Activated CD4-positive, alpha-beta T cell treated with anti-CD3 and anti-CD28 coated beads, Interleukin-2, amount 50 U/mL, for 1 hour (primary cell): ENCODE results near the gene LOXHD1.

ENCODE experiments used
- DNase-seq: peaks from one replicate; pipeline ENCODE4 v3.0.0-alpha.2; 2020

LOXHD1 gene

DNA sequence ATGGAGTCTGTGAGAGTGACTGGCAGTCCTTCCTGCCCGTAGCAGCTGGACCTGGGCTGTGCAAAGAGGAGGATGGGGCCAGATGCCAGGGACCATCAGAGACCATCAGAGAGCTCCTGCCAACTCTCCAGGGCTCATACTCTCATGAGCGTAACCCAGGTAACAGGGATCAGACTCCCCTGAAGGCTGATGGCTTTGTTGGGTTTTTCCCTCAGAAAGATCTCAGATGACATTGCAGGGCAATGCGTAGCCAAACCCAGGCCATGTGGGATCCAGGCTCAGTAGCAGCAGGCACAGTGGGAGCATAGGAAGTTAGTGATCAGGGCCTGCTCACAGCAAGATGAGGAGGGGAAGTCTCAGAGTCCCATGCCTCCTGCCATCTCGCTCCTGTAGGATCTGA is 218.0 kb downstream of the LOXHD1 start:
- DNase-seq = no peak

DNA sequence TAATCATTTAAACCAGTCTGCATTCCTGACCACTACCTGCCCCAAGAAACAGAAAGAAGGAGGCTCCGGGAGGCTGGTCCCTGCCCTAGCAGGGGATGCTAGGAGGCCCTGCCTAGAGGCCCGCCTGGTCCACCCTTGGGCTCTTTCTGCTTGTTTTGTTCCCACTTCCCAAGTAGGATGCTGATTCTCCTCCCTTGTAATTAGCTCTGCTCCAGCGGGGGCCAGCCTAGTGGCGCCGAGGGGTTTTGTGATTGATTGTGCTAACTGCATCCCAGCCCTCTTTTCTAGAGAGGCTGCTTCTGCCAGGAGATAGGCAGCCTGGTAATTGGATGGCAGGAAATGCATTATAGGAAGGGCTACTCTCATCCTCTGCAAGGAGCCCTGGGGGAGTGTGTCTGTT is 220.0 kb downstream of the LOXHD1 start:
- no peak for DNase-seq

DNA sequence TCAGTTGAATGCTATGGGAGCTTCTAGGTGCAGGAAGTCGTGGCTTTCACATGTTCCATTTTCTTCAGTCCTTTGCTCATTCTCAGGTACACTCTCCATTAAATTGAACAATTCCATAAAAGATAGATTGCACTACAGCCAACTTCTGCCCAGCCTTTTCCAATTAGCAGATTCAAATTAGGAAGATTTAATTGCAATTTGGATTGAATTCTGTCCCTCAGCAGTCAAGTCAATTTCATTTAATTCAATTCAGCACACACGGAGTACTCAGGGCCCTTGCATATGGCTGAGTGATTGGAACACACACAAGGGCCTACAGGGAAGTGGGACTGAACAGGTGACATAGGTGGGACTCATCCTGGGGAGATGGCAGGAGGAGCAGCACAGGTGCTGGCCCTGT is 220.4 kb downstream of the LOXHD1 start:
- DNase-seq = no peak

DNA sequence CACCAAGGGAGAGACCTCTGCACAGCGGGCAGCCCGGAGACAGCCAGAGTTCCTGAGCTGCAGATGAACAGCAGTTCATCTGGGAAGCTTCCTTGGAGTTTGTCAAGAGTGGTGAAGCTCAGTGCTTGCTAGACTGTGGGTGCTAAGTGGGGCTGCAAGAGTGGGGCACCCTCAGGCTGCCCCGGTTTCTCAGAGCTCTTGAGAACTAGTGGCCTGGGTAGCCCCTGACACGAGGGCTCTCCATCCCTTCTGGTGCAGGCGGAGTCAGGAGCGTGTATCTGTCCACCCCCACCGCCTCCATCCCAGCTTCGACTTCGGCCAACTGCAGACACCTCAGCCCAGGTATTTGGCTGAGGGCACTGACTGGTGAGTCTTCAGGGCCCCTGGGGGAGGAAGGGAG is 222.0 kb downstream of the LOXHD1 start:
- no peak for DNase-seq

DNA sequence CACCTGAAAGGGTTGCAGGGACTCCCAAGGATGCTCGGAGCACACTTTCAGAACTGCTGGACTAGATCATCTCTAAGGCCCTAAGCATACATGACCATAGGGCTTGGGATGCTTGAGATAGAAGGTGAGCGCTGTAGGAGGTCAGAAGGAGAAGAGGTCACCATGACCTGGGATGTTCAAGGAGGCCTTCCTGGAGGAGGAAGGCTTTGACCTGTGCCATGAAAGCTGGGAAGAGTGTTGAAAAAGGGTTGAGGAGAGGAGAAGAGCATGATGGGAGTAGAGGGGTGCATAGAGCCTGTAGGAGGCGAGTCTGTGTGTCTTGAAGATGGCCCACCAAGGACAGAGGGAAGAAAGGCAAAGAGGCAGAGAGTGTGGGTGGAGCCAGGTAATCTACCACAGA is 222.4 kb downstream of the LOXHD1 start:
- no peak for DNase-seq

DNA sequence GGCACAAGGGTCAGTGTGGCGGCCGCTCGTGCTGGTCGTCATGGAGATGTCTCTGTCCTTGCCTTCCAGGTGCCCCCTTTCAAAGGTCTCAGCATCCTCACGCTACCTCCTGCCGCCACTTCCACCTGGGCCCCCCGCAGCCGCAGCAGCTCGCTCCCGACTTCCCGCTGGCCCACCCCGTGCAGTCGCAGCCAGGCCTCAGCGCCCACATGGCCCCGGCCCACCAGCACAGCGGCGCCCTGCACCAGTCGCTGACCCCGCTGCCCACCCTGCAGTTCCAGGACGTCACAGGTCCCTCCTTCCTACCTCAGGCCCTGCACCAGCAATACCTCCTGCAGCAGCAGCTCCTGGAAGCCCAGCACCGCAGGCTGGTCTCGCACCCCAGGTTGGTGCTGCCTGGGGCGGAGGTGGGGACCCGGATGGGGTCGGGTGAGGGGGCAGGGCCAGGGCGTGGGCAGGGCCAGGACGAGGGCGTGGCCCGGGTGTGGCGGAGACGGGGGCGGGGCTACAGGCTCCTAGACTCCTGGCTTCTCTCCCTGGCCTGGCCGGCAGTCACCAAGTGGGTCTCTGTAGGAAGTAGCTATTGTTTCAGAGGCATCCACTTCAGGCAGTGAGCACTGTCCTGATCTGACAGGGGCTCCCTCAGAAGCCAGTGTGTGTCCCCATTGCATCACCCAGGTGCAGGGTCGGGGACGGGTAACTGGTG is 223.7 kb downstream of the LOXHD1 start:
- no peak for DNase-seq

DNA sequence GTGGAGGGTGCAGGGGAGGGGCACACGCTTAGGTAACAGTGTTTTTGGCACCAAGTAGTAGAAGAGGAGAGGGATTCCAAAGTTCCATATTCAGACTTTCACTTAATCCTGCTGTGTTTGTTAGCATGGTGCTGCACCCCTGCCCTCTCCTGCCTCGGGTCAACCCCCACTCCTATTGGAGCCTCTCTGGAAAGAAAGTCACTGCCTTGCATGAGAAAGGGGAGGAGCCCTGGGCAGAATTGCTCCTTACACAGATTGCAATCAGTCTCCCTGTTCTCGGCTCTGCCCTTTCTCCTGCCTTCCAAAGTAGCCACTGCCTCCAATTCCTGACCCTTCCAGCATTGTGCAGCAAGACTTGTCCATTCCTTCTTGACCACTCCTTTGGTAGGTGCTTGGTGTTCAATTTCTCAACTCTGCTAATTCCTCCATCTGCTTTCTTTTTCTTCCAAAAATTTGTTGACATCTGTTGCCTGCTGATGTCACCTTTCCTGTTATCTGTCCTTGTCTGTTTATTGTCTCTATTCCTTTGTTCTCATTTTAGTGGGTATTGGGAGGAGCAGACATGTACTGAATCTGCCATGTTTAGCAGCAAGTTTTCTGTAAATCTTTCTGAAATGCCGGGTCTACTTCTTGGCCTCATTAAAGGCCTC is 225.4 kb downstream of the LOXHD1 start:
- no peak for DNase-seq

DNA sequence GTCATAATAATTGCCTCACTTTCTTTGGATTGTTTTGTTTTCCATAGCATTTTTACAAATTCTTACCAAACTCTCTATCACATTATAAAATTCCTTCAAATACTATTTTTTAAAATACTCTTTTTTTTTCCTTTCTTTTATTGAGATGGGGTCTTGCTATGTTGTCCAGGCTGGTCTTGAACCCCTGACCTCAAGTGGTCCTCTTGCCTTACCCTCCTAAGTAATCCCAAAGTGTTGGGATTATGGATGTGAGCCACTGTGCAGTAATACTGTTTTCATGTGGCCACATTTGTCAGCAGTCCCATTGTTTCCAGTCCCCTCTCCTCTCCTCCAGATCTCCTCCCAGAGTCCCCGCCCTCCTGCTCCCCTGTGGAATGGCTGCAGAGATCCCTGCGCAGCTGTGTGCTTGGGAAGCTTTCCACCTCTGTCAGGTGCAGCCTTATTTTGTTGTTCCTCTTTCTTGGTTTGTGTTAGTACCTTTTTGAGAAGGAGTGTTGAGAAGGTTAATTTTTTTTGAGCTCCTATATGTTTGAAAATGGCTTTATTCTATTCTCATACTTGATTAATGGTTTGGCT is 227.3 kb downstream of the LOXHD1 start:
- DNase-seq = no peak

DNA sequence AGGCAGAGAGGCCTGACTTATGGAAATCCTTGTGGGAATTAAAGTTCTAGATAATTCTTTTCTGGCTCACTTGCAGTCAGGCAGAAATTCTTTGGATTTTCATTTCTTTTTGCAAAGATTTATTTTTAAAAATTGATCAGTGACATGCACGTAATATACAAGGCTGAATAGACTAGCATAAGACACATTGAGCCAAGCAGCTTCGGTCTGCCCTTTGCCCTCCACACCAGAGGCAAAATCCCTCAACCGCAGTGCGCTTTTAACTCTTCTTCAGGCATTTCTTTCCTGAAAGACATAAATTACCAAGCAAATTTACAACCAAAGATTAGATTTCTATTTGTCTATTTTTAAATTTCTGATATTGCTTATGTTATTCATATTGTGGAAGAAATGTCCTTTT is 227.9 kb downstream of the LOXHD1 start:
- no peak for DNase-seq

DNA sequence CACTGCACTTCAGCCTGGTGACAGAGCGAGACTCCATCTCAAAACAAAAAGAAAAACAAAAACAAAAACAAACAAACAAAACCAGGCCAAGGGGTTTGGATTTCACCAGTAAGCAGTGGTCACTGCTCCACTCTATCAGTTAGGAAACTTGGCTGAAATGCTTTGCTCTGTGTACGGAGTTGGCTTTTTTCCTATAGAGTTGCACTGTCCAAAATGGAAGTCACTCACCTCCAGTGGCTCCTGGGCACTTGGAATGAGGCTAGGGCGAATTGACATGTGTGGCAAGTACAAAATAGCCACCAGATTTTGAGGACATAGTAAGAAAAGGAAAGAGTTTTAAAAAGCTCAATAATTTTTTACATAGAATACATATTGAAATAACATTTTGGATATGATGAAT is 228.7 kb downstream of the LOXHD1 start:
- DNase-seq = no peak

DNA sequence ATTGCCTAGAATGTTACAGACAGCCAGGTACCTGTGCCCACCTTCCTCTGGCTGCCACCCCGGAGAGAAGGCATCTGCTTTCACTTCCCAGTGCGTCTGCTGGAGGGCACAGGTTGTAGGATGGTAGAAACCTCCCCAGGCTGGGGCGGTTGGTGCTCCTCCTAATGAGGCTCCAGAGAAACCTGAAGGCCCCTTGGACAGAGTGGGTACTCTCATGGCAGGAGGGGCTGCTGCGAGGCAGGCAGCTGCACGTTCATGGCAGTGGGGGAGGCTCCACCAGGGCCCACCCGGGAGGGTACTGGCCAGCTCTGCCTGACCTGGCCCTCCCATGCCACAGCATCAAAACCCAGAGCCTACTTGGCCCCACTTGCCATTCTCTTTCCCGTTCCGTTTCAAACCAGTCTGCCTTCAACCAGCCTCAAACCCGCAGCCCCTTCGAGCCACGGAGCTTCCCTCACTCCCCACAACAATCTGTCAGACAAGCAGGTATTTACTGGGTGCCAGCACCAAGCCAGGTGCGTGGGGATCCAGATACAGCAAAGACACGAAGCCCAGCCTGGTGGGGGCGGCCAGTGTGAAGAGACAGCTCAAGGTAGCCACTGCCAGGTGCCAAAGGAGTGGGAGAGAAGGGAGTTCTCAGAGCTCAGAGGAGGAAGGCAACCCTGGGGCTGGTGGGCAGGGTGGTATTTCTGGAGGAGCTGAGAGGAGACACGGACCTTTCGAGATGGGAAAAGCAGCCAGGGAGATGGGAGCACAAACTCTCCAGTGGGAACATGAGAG is 229.6 kb downstream of the LOXHD1 start:
- no peak for DNase-seq
